ENCODE measurements around the gene ZC3H13. TPM values are rescaled to one million over a fixed set of nuclear protein-coding genes. Genes with fewer than 3 reads are reported as not detected.

Gene ZC3H13
- total RNA-seq, 1 experiment from 2014 or later = 44.2 TPM

DNA sequence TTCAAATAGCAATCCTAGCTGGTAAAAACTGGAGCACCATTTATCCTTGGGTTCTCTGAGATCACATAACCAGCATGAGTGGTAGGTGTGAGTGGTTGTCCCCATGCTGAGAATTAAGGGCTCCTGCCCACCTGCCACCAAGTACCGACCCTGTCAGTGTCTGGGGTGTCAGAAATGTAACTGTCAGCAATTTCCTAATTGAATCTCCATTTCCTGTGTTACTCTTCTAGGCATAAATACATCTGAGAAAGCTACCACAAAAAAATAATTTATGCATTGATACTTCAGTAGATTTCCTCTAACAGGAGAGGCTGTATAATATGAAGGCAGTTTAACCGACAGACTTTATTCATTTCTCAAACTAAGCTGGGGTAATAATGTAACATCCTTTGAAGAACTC is 27.2 kb upstream of the ZC3H13 start:
- H3K27me3 ChIP-seq = no peaks in the 10 kb centered on the region
- no peak for DNase-seq

DNA sequence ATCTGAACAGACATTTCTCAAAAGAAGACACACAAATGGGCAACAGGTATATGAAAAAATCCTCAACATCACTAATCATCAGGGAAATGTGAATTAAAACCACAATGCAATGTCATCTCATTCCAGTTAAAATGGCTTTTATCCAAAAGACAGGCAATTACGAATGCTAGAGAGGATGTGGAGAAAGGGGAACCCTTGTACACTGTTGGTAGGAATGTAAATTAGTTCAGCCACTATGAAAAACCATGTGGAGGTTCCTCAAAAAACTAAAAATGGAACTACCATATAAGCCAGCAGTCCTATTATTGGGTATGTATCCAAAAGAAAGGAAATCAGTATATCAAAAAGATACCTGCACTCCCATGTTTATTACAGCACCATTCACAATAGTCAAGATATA is 24.7 kb upstream of the ZC3H13 start:
- Histone ChIP-seq H3K27me3 (no peaks in the 10 kb centered on the region), H3K36me3 (no peaks in the 10 kb centered on the region), H3K4me3 (no peak overlapping the region), H3K27ac (no peak overlapping the region), H3K9me3 (replicated peaks) (no peaks in the 10 kb centered on the region), H3K4me1 (no peaks in the 10 kb centered on the region)
- DNase-seq = no peak

More for the DNA sequence above, 27.2 kb upstream of the ZC3H13 start:
- Histone ChIP-seq H3K9me3 (replicated peaks) (no peaks in the 10 kb centered on the region), H3K27ac (no peak overlapping the region), H3K36me3 (no peaks in the 10 kb centered on the region), H3K4me1 (no peaks in the 10 kb centered on the region), H3K4me3 (no peak overlapping the region)

DNA sequence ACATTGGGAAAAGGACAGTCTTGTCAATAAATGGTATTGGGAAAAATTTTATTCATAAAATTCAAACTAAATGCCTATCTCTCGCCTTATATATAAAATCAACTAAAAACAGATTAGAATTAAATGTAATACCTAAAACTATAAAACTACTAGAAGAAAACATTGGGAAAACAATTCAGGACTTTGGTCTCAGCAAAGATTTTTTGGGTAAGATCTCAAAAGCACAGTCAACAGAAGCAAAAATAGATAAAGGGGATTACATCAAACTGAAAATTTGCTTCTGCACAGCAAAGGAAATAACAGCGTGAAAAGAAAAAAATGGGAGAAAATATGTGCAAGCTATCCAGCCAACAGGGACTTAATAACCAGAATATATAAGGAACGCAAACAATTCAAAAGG is 24.3 kb upstream of the ZC3H13 start:
- Histone ChIP-seq H3K36me3 (no peaks in the 10 kb centered on the region), H3K4me3 (no peak overlapping the region), H3K27ac (no peak overlapping the region), H3K27me3 (no peaks in the 10 kb centered on the region), H3K4me1 (no peaks in the 10 kb centered on the region), H3K9me3 (replicated peaks) (no peaks in the 10 kb centered on the region)
- no peak for DNase-seq

DNA sequence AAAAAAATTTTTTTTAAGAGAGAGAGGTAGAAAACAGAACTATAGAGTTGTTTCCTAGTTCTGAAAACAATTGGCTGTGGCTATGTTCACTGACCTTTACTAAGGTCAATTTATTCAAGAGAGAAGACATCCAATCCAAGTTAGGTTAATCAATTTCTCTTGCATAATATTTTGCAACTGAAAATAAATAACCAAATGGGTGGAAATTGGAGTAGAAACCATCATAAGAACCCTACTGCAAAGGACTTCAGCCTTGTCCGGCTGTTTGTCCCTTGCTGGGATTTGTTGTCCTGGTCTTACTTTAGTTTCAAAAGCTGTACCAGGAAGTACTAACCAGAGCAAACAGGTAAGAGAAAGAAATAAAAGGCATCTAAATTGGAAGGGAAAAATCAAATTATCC is 23.3 kb upstream of the ZC3H13 start:
- H3K27me3 ChIP-seq = no peaks in the 10 kb centered on the region
- H3K27ac ChIP-seq = no peak overlapping the region
- H3K4me1 ChIP-seq = no peaks in the 10 kb centered on the region
- H3K4me3 ChIP-seq = no peak overlapping the region
- no peaks in the 10 kb centered on the region for H3K36me3 ChIP-seq
- DNase-seq = no peak
- no peaks in the 10 kb centered on the region for H3K9me3 ChIP-seq (replicated peaks)

DNA sequence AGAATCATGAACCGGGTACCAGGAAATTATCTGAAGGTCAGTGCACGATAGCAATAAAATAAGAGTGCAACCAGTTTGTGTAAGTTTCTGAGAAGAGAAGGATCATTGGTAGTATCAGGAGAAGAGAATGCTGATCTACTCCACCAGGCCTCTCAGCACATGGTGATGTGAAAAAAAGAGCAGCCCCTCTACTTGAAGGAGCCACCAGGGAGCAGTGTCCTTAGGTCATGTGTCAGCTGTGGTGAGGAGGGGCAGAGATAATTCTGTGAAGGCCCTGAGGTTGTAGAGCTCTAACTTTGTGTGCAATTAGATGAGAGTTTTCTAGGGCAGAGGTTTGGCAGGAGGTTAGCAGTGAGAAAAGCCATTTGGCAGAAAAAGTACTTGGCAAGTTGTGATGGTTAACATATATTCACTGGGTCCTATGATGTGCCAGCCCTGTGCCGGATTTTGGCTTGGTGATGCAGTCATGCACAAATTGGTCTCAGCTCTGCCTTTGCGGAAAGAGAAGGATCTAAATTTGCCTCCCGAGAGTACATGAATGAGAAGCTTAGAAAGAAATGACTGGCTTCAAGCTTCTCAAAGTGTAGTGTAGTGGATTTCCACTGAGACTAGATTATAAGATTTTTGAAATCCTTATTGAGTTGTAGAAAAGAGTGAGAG is 19.2 kb upstream of the ZC3H13 start:
- Histone ChIP-seq H3K27ac (no peak overlapping the region), H3K9me3 (replicated peaks) (no peaks in the 10 kb centered on the region), H3K27me3 (no peaks in the 10 kb centered on the region), H3K36me3 (no peaks in the 10 kb centered on the region), H3K4me3 (no peak overlapping the region), H3K4me1 (no peaks in the 10 kb centered on the region)
- no peak for DNase-seq

DNA sequence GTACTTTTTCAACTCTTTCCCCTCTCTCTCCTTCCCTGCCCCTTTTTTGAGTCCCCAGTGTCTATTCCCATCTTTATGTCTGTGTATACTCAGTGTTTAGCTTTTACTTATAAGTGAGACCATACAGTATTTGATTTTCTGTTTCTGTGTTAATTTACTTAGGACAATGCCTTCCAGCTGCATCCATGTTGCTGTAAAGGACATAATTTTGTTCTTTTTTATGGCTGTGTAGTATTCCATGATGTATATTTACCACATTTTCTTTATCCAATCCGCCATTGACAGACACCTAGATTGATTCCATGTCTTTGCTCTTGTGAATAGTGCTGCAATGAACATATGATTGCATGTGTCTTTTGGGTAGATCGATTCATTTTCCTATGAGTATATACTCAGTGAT is 10.7 kb upstream of the ZC3H13 start:
- H3K4me1 ChIP-seq = peaks cover under 1% of the 10 kb centered on the region; the same call in 1 of the 2 replicates
- H3K27ac ChIP-seq = no peak overlapping the region
- H3K36me3 ChIP-seq = no peaks in the 10 kb centered on the region
- no peak overlapping the region for H3K4me3 ChIP-seq
- H3K9me3 ChIP-seq (replicated peaks) = no peaks in the 10 kb centered on the region
- no peak for DNase-seq
- H3K27me3 ChIP-seq = no peaks in the 10 kb centered on the region

DNA sequence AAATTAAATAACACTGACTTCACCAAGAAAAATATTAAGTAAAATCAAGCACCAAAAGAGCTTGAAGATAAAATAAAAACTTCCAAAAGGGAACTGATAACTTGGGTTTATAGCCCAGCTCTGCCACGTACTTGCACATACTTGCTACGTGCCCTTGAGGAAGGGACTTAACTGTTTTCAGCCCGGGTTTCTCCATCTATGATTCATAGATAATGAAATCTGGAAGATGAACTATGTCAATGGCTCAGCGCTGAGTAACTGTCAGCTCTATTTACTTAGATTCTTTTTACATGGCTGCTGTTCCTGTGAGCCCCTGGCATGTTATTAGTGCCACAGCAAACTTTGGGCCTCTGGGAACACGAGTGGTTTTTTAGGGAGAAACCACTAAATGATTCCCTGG is 9.6 kb upstream of the ZC3H13 start:
- Histone ChIP-seq H3K36me3 (no peaks in the 10 kb centered on the region), H3K9me3 (replicated peaks) (no peaks in the 10 kb centered on the region), H3K27ac (no peak overlapping the region), H3K4me3 (no peak overlapping the region), H3K27me3 (no peaks in the 10 kb centered on the region), H3K4me1 (peaks cover 11% of the 10 kb centered on the region)
- DNase-seq = no peak

DNA sequence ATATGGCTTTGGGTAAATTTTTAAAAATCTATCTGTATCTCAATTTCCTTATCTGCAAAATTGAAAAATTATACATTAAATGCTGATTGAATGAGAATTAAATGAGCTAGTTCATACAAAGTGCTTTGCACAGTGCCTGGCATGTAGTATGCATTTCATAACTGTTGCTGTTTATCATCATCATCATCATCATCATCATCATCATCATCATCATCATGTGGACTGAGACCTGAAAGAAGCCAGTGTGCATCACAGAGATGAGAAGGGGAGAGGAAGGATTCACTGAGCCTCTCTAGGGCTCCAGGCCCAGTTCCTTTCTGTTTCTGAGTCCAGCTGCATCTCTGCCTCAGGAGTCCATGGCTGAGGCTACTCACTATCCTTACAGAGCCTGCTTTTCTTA is 6.9 kb upstream of the ZC3H13 start:
- H3K36me3 ChIP-seq = no peaks in the 10 kb centered on the region
- H3K27ac ChIP-seq = no peak overlapping the region
- H3K4me3 ChIP-seq = no peak overlapping the region
- H3K9me3 ChIP-seq (replicated peaks) = no peaks in the 10 kb centered on the region
- no peak for DNase-seq
- peaks cover 18% of the 10 kb centered on the region for H3K4me1 ChIP-seq
- H3K27me3 ChIP-seq = no peaks in the 10 kb centered on the region

DNA sequence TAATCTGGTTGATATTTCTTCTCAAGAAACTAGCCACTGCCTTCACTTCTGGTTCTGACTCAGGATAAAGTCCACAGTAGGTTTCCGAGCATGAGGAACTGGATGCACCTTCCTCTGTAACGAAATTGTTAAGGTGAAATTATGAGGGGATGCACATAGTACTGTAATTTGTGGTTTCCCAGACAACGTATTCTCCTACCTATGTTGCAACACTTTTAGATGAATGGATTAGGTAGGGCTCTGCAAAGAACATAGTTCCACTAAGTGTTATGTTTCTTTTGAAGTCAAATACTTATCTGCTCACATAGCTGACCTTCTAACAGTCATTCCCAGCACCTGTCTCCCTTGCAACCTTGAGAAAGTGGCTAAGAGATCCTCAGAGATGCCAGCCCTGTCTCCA is 5.7 kb upstream of the ZC3H13 start:
- H3K36me3 ChIP-seq = no peaks in the 10 kb centered on the region
- H3K27me3 ChIP-seq = no peaks in the 10 kb centered on the region
- H3K9me3 ChIP-seq (replicated peaks) = no peaks in the 10 kb centered on the region
- H3K4me1 ChIP-seq = peaks cover 21% of the 10 kb centered on the region
- H3K4me3 ChIP-seq = no peak overlapping the region
- no peak for DNase-seq
- no peak overlapping the region for H3K27ac ChIP-seq

DNA sequence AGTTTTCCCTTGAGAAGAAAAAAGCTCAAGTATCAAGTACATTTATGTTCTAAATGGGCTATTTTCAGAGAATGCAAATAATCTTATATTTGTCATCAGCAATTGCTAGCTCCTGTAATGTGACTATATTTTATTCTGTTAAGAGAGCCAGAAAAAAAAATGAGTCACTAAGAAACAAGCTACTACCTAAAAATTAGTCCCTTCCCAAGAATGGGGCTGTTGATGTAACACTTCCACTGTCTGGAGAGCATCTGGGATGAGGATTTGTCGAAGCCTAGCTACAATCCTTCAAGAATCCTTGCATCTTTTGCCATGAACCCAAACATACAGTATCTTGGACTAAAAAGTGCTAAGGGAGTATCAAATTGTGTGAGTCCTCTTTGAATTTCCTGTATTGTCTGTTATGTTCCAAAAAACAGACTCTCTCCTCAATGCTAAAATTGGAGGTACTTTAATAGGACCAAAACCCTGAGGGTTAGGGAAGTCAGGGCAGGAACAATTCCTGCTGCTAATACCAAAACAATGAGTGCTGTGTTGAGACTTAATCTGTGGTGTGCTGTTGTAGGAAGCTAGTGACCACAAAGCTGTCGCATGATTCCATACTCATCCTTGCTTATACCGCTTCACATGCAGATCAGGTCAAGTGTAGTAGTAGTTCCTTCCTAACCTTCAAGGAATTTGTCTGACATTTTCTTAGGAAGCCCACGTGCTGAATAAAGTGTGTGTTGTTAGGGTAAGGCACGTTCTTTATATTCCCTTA is 4.9 kb upstream of the ZC3H13 start:
- no peak overlapping the region; the same call in 1 of the 2 replicates for H3K27ac ChIP-seq
- no peak overlapping the region for H3K4me3 ChIP-seq
- no peaks in the 10 kb centered on the region for H3K36me3 ChIP-seq
- peaks cover 21% of the 10 kb centered on the region for H3K4me1 ChIP-seq
- no peaks in the 10 kb centered on the region for H3K9me3 ChIP-seq (replicated peaks)
- no peaks in the 10 kb centered on the region for H3K27me3 ChIP-seq
- peak; percentile 44 to 74 for DNase-seq

DNA sequence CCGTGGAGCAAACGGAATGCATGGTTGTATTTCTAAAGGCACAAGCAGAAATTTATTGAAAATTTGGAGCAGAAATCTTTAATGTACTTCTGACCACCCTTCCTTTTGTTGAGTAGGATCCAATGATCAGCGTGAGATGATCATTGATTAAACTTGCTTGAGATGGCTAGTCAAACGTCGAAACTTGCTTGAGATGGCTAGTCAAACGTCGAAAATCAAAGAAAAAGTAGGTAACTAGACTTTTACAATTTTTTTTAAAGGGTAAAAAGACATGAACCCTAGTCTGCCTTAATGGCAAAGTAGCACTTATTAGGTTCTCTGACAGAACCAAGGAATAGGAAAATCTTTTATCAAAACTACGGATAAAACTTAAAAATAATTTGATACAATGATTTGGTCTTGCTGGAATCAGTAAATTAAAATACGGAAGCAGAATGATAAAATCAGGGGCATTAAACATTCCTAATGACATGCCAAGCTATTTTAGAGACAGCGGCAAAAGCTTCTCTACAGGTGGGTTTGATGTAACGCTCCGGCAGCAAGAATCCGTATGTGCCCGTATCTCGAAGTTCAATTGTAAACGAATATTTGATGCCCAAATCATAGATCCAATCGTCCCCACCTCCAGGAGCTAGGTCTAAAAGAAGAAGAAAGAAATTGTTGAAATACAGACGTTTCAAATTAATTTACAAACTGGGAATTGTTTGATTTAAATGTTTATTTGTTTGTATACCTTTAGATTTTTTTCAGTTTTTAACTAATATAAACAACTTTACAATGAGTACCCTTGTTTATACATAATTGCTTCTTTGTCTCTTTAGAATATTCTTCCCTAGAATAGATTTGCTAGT is 841 bp upstream of the ZC3H13 start:
- DNase-seq = peak in 1 of 2 experiments; percentile 17
- Histone ChIP-seq H3K27me3 (no peaks in the 10 kb centered on the region), H3K4me1 (peaks cover 21% of the 10 kb centered on the region), H3K36me3 (no peaks in the 10 kb centered on the region), H3K27ac (peak overlapping the region; percentile 83), H3K9me3 (replicated peaks) (no peaks in the 10 kb centered on the region), H3K4me3 (peak overlapping the region; percentile 87)

DNA sequence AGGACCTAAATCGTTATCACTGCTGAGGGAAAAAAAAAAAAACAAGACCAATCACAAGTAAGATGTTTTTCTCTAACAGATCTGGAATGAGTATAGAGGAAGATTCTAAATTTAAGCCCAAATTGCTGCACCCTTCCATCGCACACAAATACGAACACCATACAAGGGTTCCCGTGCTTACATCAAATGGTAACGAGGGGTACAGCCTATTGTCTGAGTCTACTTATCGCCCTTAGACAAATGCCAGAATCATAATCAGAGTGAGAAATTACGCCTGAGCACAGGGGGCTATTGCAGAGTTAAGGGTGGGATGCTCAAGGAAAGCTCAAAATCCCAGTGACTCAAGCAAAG is 603 bp downstream of the ZC3H13 start:
- Histone ChIP-seq H3K27ac (peak overlapping the region; percentile 83), H3K4me1 (peaks cover 7% of the 10 kb centered on the region), H3K4me3 (peak overlapping the region; percentile 87), H3K36me3 (no peaks in the 10 kb centered on the region), H3K27me3 (no peaks in the 10 kb centered on the region), H3K9me3 (replicated peaks) (no peaks in the 10 kb centered on the region)
- no peak for DNase-seq

DNA sequence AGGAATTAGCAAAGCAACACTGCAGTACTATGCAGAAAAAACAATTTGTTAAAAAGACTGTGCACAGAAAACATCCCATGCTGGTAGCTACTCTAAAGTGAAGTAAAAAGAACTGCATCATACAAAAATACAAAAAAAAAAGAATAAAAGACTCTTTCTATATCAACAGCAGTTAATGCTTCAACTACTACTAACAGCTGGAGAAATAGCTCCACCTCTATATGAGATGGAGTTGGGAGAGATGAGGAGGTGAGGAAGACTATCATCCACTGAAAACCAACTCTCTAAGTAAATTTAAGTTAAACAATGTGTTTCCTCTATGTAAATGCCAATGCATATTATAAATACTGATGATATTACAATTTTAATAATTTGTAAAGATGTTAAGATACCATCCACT is 1.8 kb downstream of the ZC3H13 start:
- Histone ChIP-seq H3K27me3 (no peaks in the 10 kb centered on the region), H3K9me3 (replicated peaks) (no peaks in the 10 kb centered on the region), H3K4me1 (peaks cover 3% of the 10 kb centered on the region; the same call in 1 of the 2 replicates), H3K27ac (no peak overlapping the region), H3K36me3 (no peaks in the 10 kb centered on the region), H3K4me3 (no peak overlapping the region)
- no peak for DNase-seq

DNA sequence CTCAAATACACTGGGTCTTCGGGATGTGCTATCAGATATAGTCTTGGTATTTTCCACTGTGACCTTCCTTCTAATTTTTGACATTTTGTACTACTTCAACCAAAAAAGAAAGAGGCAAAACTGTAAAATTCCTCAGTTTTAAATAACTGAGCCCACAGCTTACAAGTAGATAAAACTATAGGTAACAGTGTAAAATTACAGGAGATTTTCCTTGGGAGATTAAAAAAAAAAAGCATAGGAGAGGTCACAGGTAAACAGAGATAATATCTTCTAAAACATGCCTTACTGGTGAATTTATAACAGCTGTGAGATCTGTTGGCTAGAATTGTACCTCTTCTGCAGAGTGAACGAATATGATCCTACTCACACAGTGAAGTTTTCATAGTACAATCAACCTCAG is 7.1 kb downstream of the ZC3H13 start:
- no peak overlapping the region for H3K27ac ChIP-seq

DNA sequence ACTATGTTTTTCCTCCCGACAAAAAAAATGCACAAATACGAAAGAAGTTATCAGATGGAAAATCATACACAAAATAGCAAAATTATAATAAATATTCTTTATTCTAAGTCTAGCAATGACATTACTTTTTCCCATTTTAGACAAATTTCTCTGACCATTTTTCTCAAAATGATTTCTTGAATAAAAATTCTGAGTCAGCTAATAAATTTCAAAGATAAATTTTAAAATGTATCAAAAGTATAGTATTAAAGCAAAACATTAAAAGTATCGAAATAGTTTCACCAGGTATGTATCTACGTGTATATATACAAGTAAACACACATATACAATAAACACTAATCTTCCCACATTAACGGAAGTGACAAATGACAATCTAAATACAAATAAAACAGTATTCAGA is 8.9 kb downstream of the ZC3H13 start:
- H3K4me3 ChIP-seq = no peak overlapping the region
- no peaks in the 10 kb centered on the region for H3K27me3 ChIP-seq
- DNase-seq = no peak
- H3K9me3 ChIP-seq (replicated peaks) = no peaks in the 10 kb centered on the region
- no peak overlapping the region for H3K27ac ChIP-seq
- peaks cover 17% of the 10 kb centered on the region for H3K36me3 ChIP-seq
- no peaks in the 10 kb centered on the region for H3K4me1 ChIP-seq

More for the DNA sequence above, 7.1 kb downstream of the ZC3H13 start:
- Histone ChIP-seq H3K36me3 (peaks cover 14% of the 10 kb centered on the region), H3K4me3 (no peak overlapping the region), H3K4me1 (no peaks in the 10 kb centered on the region), H3K27me3 (no peaks in the 10 kb centered on the region), H3K9me3 (replicated peaks) (no peaks in the 10 kb centered on the region)
- no peak for DNase-seq
